Neutrophil (primary cell): ENCODE data around the gene ITPKB.

Experiments used
- H3K27ac ChIP-seq: fragments of 200-600 bp; sonication (generic); 2 replicates; pipeline ENCODE4 v1.5.1; 2016; ENCODE audit warnings: mild to moderate bottlenecking, moderate library complexity
- H3K27me3 ChIP-seq: fragments of 200-600 bp; sonication (generic); 2 replicates; pipeline ENCODE4 v1.6.0; 2016; ENCODE audit warnings: mild to moderate bottlenecking
- H3K36me3 ChIP-seq: fragments of 200-600 bp; sonication (generic); 2 replicates; pipeline ENCODE4 v1.5.1; 2017
- H3K4me1 ChIP-seq, 2 experiments: fragments of 200-600 bp in 1 of 2; sonication (generic) in 1 of 2; 1 replicate in 1 of 2; 2 replicates in 1 of 2; pipeline versions ENCODE4 v1.5.1 to v1.6.1; 2013 to 2016; ENCODE audit warnings: low read depth in 1 of 2, low read length in 1 of 2, mild to moderate bottlenecking in 1 of 2, moderate library complexity in 1 of 2; ENCODE audit not compliant: control insufficient read depth in 1 of 2, insufficient read depth in 1 of 2
- H3K4me3 ChIP-seq, 2 experiments: fragments of 200-600 bp in 1 of 2; sonication (generic) in 1 of 2; 1 replicate in 1 of 2; 2 replicates in 1 of 2; pipeline ENCODE4 v1.5.1; 2013 to 2016; ENCODE audit warnings: low read depth in 1 of 2, low read length in 1 of 2, mild to moderate bottlenecking in 1 of 2, moderate library complexity in 1 of 2
- H3K9me3 ChIP-seq: fragments of 200-600 bp; sonication (generic); 2 replicates; pipeline ENCODE4 v1.5.1; 2016
- TF ChIP-seq, protein P1 (sequence below): fragments of 200-600 bp; sonication (generic); IDR thresholded peaks from 2 replicates; pipeline ENCODE4 v1.5.1; 2016; ENCODE audit warnings: antibody characterized with exemption

ITPKB gene

DNA sequence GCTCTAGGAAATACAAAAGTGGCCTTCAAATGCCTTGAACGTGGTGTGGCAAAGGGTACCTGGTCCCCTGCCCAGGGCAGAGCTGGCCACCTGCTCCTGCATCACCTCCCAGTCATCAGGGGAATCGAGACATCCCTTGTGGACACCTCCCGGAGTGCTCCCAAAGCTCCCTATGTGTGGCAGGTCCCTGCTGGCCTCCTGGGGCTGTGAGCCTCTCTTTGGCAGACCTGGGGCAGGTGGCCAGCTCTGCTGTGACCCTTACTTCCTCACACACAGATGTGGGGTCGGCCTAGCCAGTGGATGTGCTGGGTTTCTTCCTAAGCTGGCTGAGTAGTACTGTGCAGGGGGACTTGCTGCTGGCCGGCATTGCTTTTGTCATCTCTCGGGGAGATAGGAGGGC, 86.5 kb downstream of the ITPKB start:
- Histone ChIP-seq H3K4me3 (no peak overlapping the region), H3K9me3 (no peaks in the 10 kb centered on the region), H3K27me3 (no peaks in the 10 kb centered on the region), H3K36me3 (peaks cover 32% of the 10 kb centered on the region), H3K4me1 (peaks cover 25 to 34% of the 10 kb centered on the region in 2 experiments), H3K27ac (no peak overlapping the region)
- TF ChIP-seq, protein P1, sequence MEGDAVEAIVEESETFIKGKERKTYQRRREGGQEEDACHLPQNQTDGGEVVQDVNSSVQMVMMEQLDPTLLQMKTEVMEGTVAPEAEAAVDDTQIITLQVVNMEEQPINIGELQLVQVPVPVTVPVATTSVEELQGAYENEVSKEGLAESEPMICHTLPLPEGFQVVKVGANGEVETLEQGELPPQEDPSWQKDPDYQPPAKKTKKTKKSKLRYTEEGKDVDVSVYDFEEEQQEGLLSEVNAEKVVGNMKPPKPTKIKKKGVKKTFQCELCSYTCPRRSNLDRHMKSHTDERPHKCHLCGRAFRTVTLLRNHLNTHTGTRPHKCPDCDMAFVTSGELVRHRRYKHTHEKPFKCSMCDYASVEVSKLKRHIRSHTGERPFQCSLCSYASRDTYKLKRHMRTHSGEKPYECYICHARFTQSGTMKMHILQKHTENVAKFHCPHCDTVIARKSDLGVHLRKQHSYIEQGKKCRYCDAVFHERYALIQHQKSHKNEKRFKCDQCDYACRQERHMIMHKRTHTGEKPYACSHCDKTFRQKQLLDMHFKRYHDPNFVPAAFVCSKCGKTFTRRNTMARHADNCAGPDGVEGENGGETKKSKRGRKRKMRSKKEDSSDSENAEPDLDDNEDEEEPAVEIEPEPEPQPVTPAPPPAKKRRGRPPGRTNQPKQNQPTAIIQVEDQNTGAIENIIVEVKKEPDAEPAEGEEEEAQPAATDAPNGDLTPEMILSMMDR, result no peak

DNA sequence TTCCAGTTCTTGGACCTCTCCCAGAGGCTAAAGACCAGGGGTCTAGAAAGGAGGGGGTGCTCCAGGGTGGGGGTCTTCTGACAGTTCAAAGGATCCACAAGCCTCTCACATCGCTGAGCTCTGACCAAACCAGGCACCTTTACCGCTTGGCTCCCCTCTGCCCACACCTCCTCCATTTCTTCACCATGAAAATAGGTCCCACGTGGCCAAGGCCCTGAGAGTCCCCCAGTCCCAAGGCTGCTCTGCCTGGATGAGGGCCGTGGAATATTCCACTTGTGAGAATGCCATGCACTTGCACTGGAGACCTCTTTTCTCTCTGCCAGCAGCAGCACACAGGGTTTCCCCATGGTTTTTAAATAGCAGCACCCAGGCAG, 87.4 kb downstream of the ITPKB start:
- TF ChIP-seq, protein P1, result no peak
- Histone ChIP-seq H3K4me1 (peaks cover 25 to 26% of the 10 kb centered on the region in 2 experiments), H3K9me3 (no peaks in the 10 kb centered on the region), H3K4me3 (no peak overlapping the region), H3K27me3 (no peaks in the 10 kb centered on the region), H3K36me3 (peaks cover 37% of the 10 kb centered on the region), H3K27ac (no peak overlapping the region)

DNA sequence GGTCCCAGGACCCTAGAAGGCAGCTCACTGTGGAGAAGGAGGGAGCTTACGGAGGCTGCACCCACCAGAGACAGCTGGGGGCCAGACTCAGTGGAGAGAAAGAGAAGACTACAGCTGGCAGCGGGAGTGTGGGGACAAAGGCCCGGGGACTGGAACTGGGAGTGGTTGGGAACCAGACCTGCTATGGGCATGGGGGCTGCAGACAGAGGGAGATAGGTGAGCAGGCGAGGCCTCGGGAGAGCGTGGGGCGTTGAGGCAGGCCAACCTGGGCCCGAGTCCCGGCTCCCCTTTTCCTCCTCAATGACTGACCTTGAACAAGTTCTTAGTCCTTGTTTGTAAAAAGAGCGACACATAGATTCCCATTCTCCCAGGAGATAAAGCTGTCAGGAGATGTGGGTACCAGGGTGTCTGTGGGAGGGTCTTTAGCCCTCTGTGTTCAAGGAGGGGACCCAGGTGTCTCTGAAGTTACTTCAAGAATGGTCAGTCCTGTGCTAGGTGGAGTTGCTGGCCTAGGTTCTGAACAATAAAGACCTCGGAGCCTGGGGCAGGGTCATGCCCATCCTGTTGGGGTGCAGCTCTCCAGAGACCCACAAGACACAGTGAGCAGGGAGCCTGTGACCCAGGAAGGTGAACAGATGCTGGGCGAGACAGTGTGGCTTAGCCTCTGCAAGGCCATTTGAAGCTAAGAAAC, 87.9 kb downstream of the ITPKB start:
- H3K4me3 ChIP-seq, result no peak overlapping the region
- peaks cover 20 to 21% of the 10 kb centered on the region in 2 experiments for H3K4me1 ChIP-seq
- no peak overlapping the region for H3K27ac ChIP-seq
- H3K36me3 ChIP-seq, result peaks cover 38% of the 10 kb centered on the region
- H3K9me3 ChIP-seq, result no peaks in the 10 kb centered on the region
- TF ChIP-seq, protein P1, result no peak
- H3K27me3 ChIP-seq, result no peaks in the 10 kb centered on the region

DNA sequence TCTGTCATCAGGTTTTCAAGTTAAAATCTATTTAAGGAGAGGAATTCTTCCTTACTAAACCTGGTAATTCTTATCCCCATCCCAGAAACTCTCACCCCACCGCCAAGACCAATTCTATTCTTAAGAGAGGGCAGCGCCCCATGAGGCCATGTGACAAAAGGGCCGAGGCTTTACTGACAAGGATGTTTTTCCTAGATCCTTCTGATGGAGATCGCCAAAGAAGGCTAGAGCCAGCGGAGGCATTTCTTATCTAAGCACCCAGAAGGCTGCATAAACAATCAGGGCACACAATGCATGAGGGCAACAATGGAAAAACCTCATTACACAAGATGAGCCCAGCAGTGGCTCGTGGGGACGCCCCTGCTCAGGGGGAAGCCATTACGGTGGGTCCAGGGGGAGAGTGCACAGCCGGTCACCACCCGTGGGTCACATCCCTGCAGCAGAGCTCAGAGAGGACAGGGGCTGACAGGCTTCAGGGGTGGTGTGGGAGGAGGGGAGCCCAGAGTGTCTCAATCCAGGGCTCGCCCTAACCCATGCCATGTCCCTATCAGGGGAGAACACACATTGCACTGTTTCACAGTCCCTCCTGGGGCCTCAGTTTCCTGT, 88.7 kb downstream of the ITPKB start:
- Histone ChIP-seq H3K27ac (peak overlapping the region; percentile 54), H3K36me3 (peaks cover 39% of the 10 kb centered on the region), H3K9me3 (no peaks in the 10 kb centered on the region), H3K27me3 (no peaks in the 10 kb centered on the region), H3K4me1 (peaks cover 12 to 16% of the 10 kb centered on the region in 2 experiments), H3K4me3 (no peak overlapping the region)
- TF ChIP-seq, protein P1, result no peak

DNA sequence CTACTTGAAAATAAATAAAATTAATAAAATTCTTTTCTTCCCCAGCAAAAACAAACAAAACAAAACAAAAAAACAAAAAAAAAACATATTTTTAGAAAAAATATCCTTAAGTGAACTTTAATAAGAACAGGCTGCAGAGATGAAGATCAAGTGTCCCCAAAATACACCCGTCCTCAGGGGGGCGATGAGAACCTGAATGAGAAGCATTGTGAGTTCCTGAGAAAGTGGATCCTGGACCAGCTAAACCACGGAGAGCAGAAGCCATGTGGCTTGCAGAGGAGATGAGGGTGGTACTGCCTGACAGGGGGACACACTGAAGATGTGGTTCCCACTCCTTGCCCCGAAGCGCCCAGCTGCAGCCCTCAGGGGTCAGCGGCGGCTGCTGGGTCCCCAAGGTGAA, 89.3 kb downstream of the ITPKB start:
- peaks cover 45% of the 10 kb centered on the region for H3K36me3 ChIP-seq
- no peak overlapping the region for H3K4me3 ChIP-seq
- TF ChIP-seq, protein P1, result no peak
- no peaks in the 10 kb centered on the region for H3K9me3 ChIP-seq
- peaks cover 10 to 16% of the 10 kb centered on the region in 2 experiments for H3K4me1 ChIP-seq
- H3K27me3 ChIP-seq, result no peaks in the 10 kb centered on the region
- peak overlapping the region; percentile 54 for H3K27ac ChIP-seq
